Thyroid gland (tissue), 4 donors: ENCODE results near the gene NRDC. TPM values are rescaled to one million over a fixed set of nuclear protein-coding genes. Genes with fewer than 3 reads are reported as not detected.
"Not testable (repeated sequence)": the region's sequence is repeated elsewhere in the genome, so short reads cannot be mapped to it uniquely, and the experiment has no call there.

Source experiments
- DNase-seq, 2 donors: peaks; one replicate each; pipeline ENCODE4 v3.0.0-alpha.2; 2019
- H3K27ac ChIP-seq, 3 donors: fragments of 200-600 bp; sonication (generic); 1 replicate in 2 of 3; 2 replicates in 1 of 3; pipeline ENCODE4 v1.5.1; 2016 to 2019; ENCODE audit warnings: mild to moderate bottlenecking in 1 of 3, moderate library complexity in 1 of 3
- H3K27me3 ChIP-seq: fragments of 200-600 bp; sonication (generic); one replicate; pipeline ENCODE4 v1.5.1; 2019
- H3K36me3 ChIP-seq, 2 donors: fragments of 200-600 bp; sonication (generic); one replicate each; pipeline ENCODE4 v1.5.1; 2016 to 2019
- H3K4me1 ChIP-seq, 2 donors: fragments of 200-600 bp; sonication (generic); one replicate each; pipeline ENCODE4 v1.5.1; 2017 to 2019
- H3K4me3 ChIP-seq, 3 donors: fragments of 200-600 bp; sonication (generic); replicated peaks in 1 of 3; 1 replicate in 2 of 3; 2 replicates in 1 of 3; pipeline ENCODE4 v1.5.1; 2016; ENCODE audit warnings: mild to moderate bottlenecking in 1 of 3
- H3K9me3 ChIP-seq: fragments of 200-600 bp; sonication (generic); one replicate; pipeline ENCODE4 v1.5.1; 2017
- CTCF ChIP-seq, 6 experiments: fragments of 200-600 bp in 3 of 6; fragments of 450-650 bp in 3 of 6; sonication (generic) in 3 of 6; IDR thresholded peaks; one replicate each; pipeline ENCODE4 v1.5.1; 2016 to 2019; ENCODE audit warnings: antibody characterized with exemption in 6 of 6, mild to moderate bottlenecking in 2 of 6, inconsistent platforms in 1 of 6, moderate library complexity in 1 of 6
- POLR2A ChIP-seq, 2 donors: fragments of 450-650 bp; IDR thresholded peaks; one replicate each; pipeline ENCODE4 v1.6.1; 2017; ENCODE audit warnings: antibody characterized with exemption in 2 of 2, mild to moderate bottlenecking in 2 of 2, moderate library complexity in 1 of 2
- WGBS, 2 donors: methylation state at CpG; one replicate each; pipeline ENCODE4 v1.1.5; 2017; 5-methylcytosine and 5-hydroxymethylcytosine counted together
- intact Hi-C: fragments of 100-400 bp; cut with DNase I; formaldehyde crosslinking; loops from one replicate; pipeline ENCODE4 v1.15.1; 2023
- total RNA-seq, 4 donors: library from RNA; depleted of rRNA; stranded (reverse); fragments of >200 nt; gene quantifications; one replicate each; pipeline ENCODE4 v1.2.3, GENCODE V29; 2016

NRDC gene
- total RNA-seq, 4 donors from 2014 or later, result 75.0 to 98.7 (median 79.3) TPM

GRCh38 chr1:51878308-51878615 lies 265 bp downstream of the NRDC start:
- TF ChIP-seq CTCF (IDR thresholded peaks at IDR 0.05) (no peak), POLR2A (IDR thresholded peaks at IDR 0.05) (no peak)
- 0% methylated on average over 9 to 15 of the region's 17 CpGs for WGBS, 2 donors
- Histone ChIP-seq H3K27me3 (no peaks in the 10 kb centered on the region), H3K36me3 (no peaks in the 10 kb centered on the region), H3K4me1 (peaks cover 22 to 25% of the 10 kb centered on the region in 2 donors), H3K4me3 (peak overlapping the region; percentile 60 to 84 (median 79)), H3K27ac (peak overlapping the region; percentile 74 to 94 (median 91)), H3K9me3 (no peaks in the 10 kb centered on the region)
- no peak for DNase-seq
- intact Hi-C loops, result no loop called here

- TF ChIP-seq POLR2A (IDR thresholded peaks at IDR 0.05) (no peak), CTCF (IDR thresholded peaks at IDR 0.05) (no peak)
- Histone ChIP-seq H3K27me3 (no peaks in the 10 kb centered on the region), H3K9me3 (no peaks in the 10 kb centered on the region), H3K27ac (peak overlapping the region; percentile 74 to 94 (median 91)), H3K4me3 (peak overlapping the region; percentile 60 to 84 (median 79)), H3K4me1 (peaks cover 22 to 25% of the 10 kb centered on the region in 2 donors), H3K36me3 (no peaks in the 10 kb centered on the region)
- 12 to 14% methylated on average over 21 of the region's 21 CpGs for WGBS, 2 donors
- intact Hi-C loops, result no loop called here
- peak in 1 of 2 donors; percentile 20 for DNase-seq
Observed at GRCh38 chr1:51877434-51878307, 856 bp downstream of the NRDC start.

- DNase-seq, result no peak
- H3K4me1 ChIP-seq, result peaks cover 22 to 25% of the 10 kb centered on the region in 2 donors
- intact Hi-C loops, result no loop called here
Observed at GRCh38 chr1:51875836-51876235, 2.7 kb downstream of the NRDC start.

GRCh38 chr1:51875291-51875772 lies 3.2 kb downstream of the NRDC start:
- Histone ChIP-seq H3K27ac (no peak overlapping the region), H3K4me1 (peaks cover 22 to 25% of the 10 kb centered on the region in 2 donors), H3K4me3 (no peak overlapping the region), H3K27me3 (no peaks in the 10 kb centered on the region), H3K9me3 (no peaks in the 10 kb centered on the region), H3K36me3 (no peaks in the 10 kb centered on the region)
- intact Hi-C loops, result no loop called here
- WGBS, 2 donors, result 75 to 83% methylated on average over 6 of the region's 6 CpGs
- TF ChIP-seq CTCF (IDR thresholded peaks at IDR 0.05) (no peak), POLR2A (IDR thresholded peaks at IDR 0.05) (no peak)
- no peak for DNase-seq

More at GRCh38 chr1:51875836-51876235, 2.7 kb downstream of the NRDC start:
- TF ChIP-seq POLR2A (IDR thresholded peaks at IDR 0.05) (no peak), CTCF (IDR thresholded peaks at IDR 0.05) (no peak)
- Histone ChIP-seq H3K4me3 (no peak overlapping the region), H3K9me3 (no peaks in the 10 kb centered on the region), H3K27ac (no peak overlapping the region), H3K36me3 (no peaks in the 10 kb centered on the region), H3K27me3 (no peaks in the 10 kb centered on the region)

GRCh38 chr1:51873270-51873669 lies 5.3 kb downstream of the NRDC start:
- H3K36me3 ChIP-seq, DNase-seq, H3K9me3 ChIP-seq, H3K27me3 ChIP-seq, H3K27ac ChIP-seq, intact Hi-C loops, H3K4me3 ChIP-seq: not testable (repeated sequence)
- 93 to 100% methylated on average over 1 of the region's 1 CpG for WGBS, 2 donors
- peaks cover 22 to 25% of the 10 kb centered on the region in 2 donors for H3K4me1 ChIP-seq
